GM04503 (cell line): ENCODE results near the gene RTP1.

Source experiments
- DNase-seq: peaks from one replicate; pipeline ENCODE4 v3.0.0-alpha.2; 2012; ENCODE audit warnings: low read depth

RTP1 gene

DNA sequence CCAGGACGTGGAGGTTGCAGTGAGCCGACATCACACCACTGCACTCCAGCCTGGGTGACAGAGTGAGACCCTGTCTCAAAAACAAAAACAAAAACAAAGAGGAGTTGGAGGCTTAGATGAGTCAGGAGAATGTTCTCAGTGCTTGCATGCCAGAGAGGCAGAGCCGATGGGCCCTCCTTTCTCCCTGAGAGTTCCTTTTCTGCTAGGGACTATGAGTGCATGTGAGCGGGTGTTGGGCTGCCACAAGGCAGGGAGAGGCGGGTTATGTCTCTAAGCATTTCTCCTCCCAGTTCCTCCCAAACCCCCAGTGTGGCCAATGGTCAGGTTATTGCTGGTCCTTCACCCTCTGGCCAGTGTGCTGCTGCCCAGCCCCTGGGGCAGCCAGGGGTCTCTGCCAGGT lies 45.1 kb downstream of the RTP1 start:
- DNase-seq = no peak

DNA sequence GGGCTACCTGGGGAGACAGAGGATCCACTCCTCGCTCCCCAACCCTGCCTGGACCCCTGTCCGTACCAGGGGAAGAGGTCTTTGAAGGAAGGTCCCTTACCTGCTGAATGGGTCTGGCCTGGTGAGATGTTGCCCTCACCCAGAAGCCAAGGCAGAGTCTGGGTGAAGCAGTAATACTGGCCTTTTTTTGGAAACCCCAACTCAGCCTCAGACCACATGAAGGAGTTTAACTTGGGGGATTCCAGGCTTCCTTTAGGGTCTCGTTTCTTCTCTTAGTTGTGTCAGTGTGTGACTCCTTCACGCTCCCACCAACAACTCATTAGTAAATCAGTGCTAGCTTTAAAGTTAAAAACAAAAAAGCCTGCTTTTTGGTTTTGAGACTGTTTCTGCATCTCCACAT lies 45.6 kb downstream of the RTP1 start:
- DNase-seq = no peak

DNA sequence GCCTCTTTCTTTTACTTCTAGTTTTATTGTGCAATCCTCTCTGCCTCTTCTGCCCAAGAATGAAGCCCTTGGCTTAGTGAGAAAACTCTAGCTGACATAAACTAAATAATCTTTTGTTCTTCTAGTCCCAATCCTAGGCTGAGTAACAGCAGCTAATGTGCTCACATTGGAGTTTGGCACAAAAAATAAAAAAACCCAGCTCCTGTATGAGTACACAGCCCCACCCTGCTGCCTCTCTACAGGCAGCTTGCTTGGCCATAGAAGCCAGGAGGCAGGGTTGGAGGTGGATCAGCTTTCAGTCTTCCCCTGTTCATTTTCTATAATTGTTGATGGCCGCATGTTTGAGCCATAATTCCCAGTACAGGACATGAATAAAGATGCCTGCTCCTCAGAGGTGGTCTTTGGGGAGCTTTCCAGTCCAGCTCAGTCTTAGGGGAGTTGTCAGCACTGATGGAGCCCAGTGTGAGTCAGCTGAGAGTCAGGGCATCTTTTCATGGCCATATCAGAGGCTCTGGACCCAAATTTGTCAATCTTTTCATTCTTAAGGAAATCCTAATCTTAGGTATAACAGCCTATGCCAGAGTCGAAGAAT lies 46.7 kb downstream of the RTP1 start:
- no peak for DNase-seq

DNA sequence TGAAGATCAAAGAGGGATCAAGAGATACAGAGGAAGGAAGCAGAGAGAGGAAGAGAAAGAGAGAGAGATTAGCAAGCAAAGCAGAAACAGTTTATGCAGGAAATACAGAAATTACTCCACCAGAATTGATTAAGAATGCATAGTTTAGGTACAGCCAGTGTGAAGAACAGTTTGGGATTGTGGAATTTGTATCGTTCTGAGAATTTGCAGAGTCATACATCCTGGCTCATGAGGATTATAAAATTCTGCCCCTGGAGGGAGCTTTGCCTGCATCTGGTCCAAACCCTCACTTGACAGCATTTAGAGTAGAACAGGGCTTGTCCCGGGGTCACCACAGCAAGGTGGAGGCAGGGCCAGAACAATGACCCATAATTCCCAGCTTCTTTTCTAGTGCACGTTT lies 50.1 kb downstream of the RTP1 start:
- DNase-seq = no peak
